A549 (cell line): ENCODE data around the gene CILP2.

Source experiments
- CHD2 ChIP-seq: fragments of 150-350 bp; IDR thresholded peaks from 2 replicates; pipeline ENCODE4 v1.6.1; 2014; ENCODE audit warnings: low read length; ENCODE audit not compliant: partially characterized antibody
- EP300 ChIP-seq, 2 experiments: fragments of >200 bp; sonication (Bioruptor Twin); formaldehyde crosslinking; IDR thresholded peaks; 2 replicates in 1 of 2; 3 replicates in 1 of 2; pipeline ENCODE4 v1.6.1; 2016 to 2017
- MAX ChIP-seq: IDR thresholded peaks from 2 replicates; pipeline ENCODE4 v1.6.1; 2012
- MYC ChIP-seq: IDR thresholded peaks from 2 replicates; pipeline ENCODE4 v1.6.1; 2012; ENCODE audit warnings: mild to moderate bottlenecking, inconsistent platforms, low read length, improper control_type of control experiment, borderline replicate concordance
- PHF8 ChIP-seq: fragments of 200-600 bp; sonication (generic); IDR thresholded peaks from 2 replicates; pipeline ENCODE4 v1.6.1; 2016; ENCODE audit warnings: low read depth, mild to moderate bottlenecking, antibody characterized with exemption, moderate library complexity, borderline replicate concordance
- REST ChIP-seq: fragments of 200-600 bp; sonication (generic); IDR thresholded peaks from 2 replicates; pipeline ENCODE4 v1.6.1; 2016; ENCODE audit warnings: antibody characterized with exemption, mild to moderate bottlenecking, moderate library complexity
- TF ChIP-seq, protein P1 (sequence below): fragments of >200 bp; sonication (Bioruptor Twin); formaldehyde crosslinking; IDR thresholded peaks from 3 replicates; pipeline ENCODE4 v1.5.1; 2016
- TF ChIP-seq, protein P2 (sequence below): fragments of 250-450 bp; sonication (Bioruptor Pico); IDR thresholded peaks from 2 replicates; pipeline ENCODE4 v1.5.0; 2021; ENCODE audit warnings: mild to moderate bottlenecking, moderate library complexity, borderline replicate concordance

GRCh38 chr19:19529783-19530422 lies 8.2 kb upstream of the CILP2 start:
- no peak for TF ChIP-seq REST
- TF ChIP-seq EP300 (IDR thresholded peaks at IDR 0.05) = no peak
- no peak for TF ChIP-seq MYC
- TF ChIP-seq, protein P1, sequence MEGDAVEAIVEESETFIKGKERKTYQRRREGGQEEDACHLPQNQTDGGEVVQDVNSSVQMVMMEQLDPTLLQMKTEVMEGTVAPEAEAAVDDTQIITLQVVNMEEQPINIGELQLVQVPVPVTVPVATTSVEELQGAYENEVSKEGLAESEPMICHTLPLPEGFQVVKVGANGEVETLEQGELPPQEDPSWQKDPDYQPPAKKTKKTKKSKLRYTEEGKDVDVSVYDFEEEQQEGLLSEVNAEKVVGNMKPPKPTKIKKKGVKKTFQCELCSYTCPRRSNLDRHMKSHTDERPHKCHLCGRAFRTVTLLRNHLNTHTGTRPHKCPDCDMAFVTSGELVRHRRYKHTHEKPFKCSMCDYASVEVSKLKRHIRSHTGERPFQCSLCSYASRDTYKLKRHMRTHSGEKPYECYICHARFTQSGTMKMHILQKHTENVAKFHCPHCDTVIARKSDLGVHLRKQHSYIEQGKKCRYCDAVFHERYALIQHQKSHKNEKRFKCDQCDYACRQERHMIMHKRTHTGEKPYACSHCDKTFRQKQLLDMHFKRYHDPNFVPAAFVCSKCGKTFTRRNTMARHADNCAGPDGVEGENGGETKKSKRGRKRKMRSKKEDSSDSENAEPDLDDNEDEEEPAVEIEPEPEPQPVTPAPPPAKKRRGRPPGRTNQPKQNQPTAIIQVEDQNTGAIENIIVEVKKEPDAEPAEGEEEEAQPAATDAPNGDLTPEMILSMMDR = no peak
- TF ChIP-seq CHD2 = no peak
- no peak for TF ChIP-seq PHF8
- TF ChIP-seq, protein P2, sequence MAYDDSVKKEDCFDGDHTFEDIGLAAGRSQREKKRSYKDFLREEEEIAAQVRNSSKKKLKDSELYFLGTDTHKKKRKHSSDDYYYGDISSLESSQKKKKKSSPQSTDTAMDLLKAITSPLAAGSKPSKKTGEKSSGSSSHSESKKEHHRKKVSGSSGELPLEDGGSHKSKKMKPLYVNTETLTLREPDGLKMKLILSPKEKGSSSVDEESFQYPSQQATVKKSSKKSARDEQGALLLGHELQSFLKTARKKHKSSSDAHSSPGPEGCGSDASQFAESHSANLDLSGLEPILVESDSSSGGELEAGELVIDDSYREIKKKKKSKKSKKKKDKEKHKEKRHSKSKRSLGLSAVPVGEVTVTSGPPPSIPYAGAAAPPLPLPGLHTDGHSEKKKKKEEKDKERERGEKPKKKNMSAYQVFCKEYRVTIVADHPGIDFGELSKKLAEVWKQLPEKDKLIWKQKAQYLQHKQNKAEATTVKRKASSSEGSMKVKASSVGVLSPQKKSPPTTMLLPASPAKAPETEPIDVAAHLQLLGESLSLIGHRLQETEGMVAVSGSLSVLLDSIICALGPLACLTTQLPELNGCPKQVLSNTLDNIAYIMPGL (CRISPR knock-in tag) = no peak
- TF ChIP-seq MAX = no peak
